A673 (cell line): ENCODE results near the gene SPESP1.

Source experiments
- CTCF ChIP-seq: fragments of 300-800, 200-600 bp; sonication (generic); conservative IDR thresholded peaks from 2 replicates; pipeline ENCODE4 v1.5.1; 2017; ENCODE audit warnings: low read depth, mild to moderate bottlenecking, antibody characterized with exemption, low read length, moderate library complexity, mixed read lengths
- EZH2 ChIP-seq: fragments of 200-600 bp; sonication (generic); IDR thresholded peaks from 2 replicates; pipeline ENCODE4 v1.6.1; 2017; ENCODE audit warnings: borderline replicate concordance, low read depth, mild to moderate bottlenecking, mixed read lengths, antibody characterized with exemption, low read length; ENCODE audit not compliant: poor library complexity, severe bottlenecking

- no peak for TF ChIP-seq CTCF
- TF ChIP-seq EZH2, result no peak
These were observed 28.3 kb downstream of the SPESP1 start for GRCh38 chr15:68958597-68958996.
